Thyroid gland (tissue), 4 donors: ENCODE results near the gene SHROOM2. TPM values are rescaled to one million over a fixed set of nuclear protein-coding genes. Genes with fewer than 3 reads are reported as not detected.

Experiments
- DNase-seq, 2 donors: peaks; one replicate each; pipeline ENCODE4 v3.0.0-alpha.2; 2019
- H3K27ac ChIP-seq, 3 donors: fragments of 200-600 bp; sonication (generic); 1 replicate in 2 of 3; 2 replicates in 1 of 3; pipeline ENCODE4 v1.5.1; 2016 to 2019; ENCODE audit warnings: mild to moderate bottlenecking in 1 of 3, moderate library complexity in 1 of 3
- H3K27me3 ChIP-seq: fragments of 200-600 bp; sonication (generic); one replicate; pipeline ENCODE4 v1.5.1; 2019
- H3K36me3 ChIP-seq, 2 donors: fragments of 200-600 bp; sonication (generic); one replicate each; pipeline ENCODE4 v1.5.1; 2016 to 2019
- H3K4me1 ChIP-seq, 2 donors: fragments of 200-600 bp; sonication (generic); one replicate each; pipeline ENCODE4 v1.5.1; 2017 to 2019
- H3K4me3 ChIP-seq, 3 donors: fragments of 200-600 bp; sonication (generic); replicated peaks in 1 of 3; 1 replicate in 2 of 3; 2 replicates in 1 of 3; pipeline ENCODE4 v1.5.1; 2016; ENCODE audit warnings: mild to moderate bottlenecking in 1 of 3
- H3K9me3 ChIP-seq: fragments of 200-600 bp; sonication (generic); one replicate; pipeline ENCODE4 v1.5.1; 2017
- CTCF ChIP-seq, 6 experiments: fragments of 200-600 bp in 3 of 6; fragments of 450-650 bp in 3 of 6; sonication (generic) in 3 of 6; IDR thresholded peaks; one replicate each; pipeline ENCODE4 v1.5.1; 2016 to 2019; ENCODE audit warnings: antibody characterized with exemption in 6 of 6, mild to moderate bottlenecking in 2 of 6, inconsistent platforms in 1 of 6, moderate library complexity in 1 of 6
- POLR2A ChIP-seq, 2 donors: fragments of 450-650 bp; IDR thresholded peaks; one replicate each; pipeline ENCODE4 v1.6.1; 2017; ENCODE audit warnings: antibody characterized with exemption in 2 of 2, mild to moderate bottlenecking in 2 of 2, moderate library complexity in 1 of 2
- WGBS, 2 donors: methylation state at CpG; one replicate each; pipeline ENCODE4 v1.1.5; 2017; 5-methylcytosine and 5-hydroxymethylcytosine counted together
- intact Hi-C: fragments of 100-400 bp; cut with DNase I; formaldehyde crosslinking; loops from one replicate; pipeline ENCODE4 v1.15.1; 2023
- total RNA-seq, 4 donors: library from RNA; depleted of rRNA; stranded (reverse); fragments of >200 nt; gene quantifications; one replicate each; pipeline ENCODE4 v1.2.3, GENCODE V29; 2016

Gene SHROOM2
- total RNA-seq, 4 donors from 2014 or later, result 2.8 to 16.5 (median 6.1) TPM

- DNase-seq, result no peak
- Histone ChIP-seq H3K27ac (no peak overlapping the region), H3K4me3 (no peak overlapping the region), H3K9me3 (no peaks in the 10 kb centered on the region), H3K4me1 (no peaks in the 10 kb centered on the region), H3K36me3 (no peaks in the 10 kb centered on the region), H3K27me3 (no peaks in the 10 kb centered on the region)
- 83 to 90% methylated on average over 4 to 11 of the region's 11 CpGs for WGBS, 2 donors
- TF ChIP-seq POLR2A (IDR thresholded peaks at IDR 0.05) (no peak), CTCF (IDR thresholded peaks at IDR 0.05) (no peak)
- intact Hi-C loops, result no loop called here
Measured at GRCh38 chrX:9887659-9888297, 101.5 kb downstream of the SHROOM2 start.

GRCh38 chrX:9888953-9889470 lies 102.8 kb downstream of the SHROOM2 start:
- no peak for TF ChIP-seq POLR2A (IDR thresholded peaks at IDR 0.05)
- no peak for TF ChIP-seq CTCF (IDR thresholded peaks at IDR 0.05)
- no peak overlapping the region for H3K4me3 ChIP-seq
- no peaks in the 10 kb centered on the region for H3K36me3 ChIP-seq
- 88 to 92% methylated on average over 6 of the region's 6 CpGs for WGBS, 2 donors
- no peak for DNase-seq
- H3K9me3 ChIP-seq, result no peaks in the 10 kb centered on the region
- intact Hi-C loops, result no loop called here
- no peak overlapping the region for H3K27ac ChIP-seq
- H3K4me1 ChIP-seq, result no peaks in the 10 kb centered on the region
- H3K27me3 ChIP-seq, result no peaks in the 10 kb centered on the region

GRCh38 chrX:9890681-9891091 lies 104.5 kb downstream of the SHROOM2 start:
- Histone ChIP-seq H3K4me3 (no peak overlapping the region), H3K27ac (no peak overlapping the region), H3K36me3 (no peaks in the 10 kb centered on the region), H3K27me3 (no peaks in the 10 kb centered on the region), H3K9me3 (no peaks in the 10 kb centered on the region), H3K4me1 (no peaks in the 10 kb centered on the region)
- no peak for TF ChIP-seq POLR2A (IDR thresholded peaks at IDR 0.05)
- no peak for TF ChIP-seq CTCF (IDR thresholded peaks at IDR 0.05)
- no peak for DNase-seq
- WGBS, 2 donors, result 60 to 82% methylated on average over 3 to 18 of the region's 24 CpGs
- intact Hi-C loops, result no loop called here

- no peak for DNase-seq
- Histone ChIP-seq H3K27me3 (no peaks in the 10 kb centered on the region), H3K4me3 (no peak overlapping the region), H3K36me3 (no peaks in the 10 kb centered on the region), H3K9me3 (no peaks in the 10 kb centered on the region), H3K27ac (no peak overlapping the region), H3K4me1 (no peaks in the 10 kb centered on the region)
- no CpG with 5 or more reads among the region's 36 CpGs for WGBS, 2 donors
- TF ChIP-seq CTCF (IDR thresholded peaks at IDR 0.05), result no peak
- TF ChIP-seq POLR2A (IDR thresholded peaks at IDR 0.05), result no peak
- intact Hi-C loops, result no loop called here
Measured at GRCh38 chrX:9895225-9895912, 109.1 kb downstream of the SHROOM2 start.

GRCh38 chrX:9897761-9898161 lies 111.5 kb downstream of the SHROOM2 start:
- no peaks in the 10 kb centered on the region for H3K36me3 ChIP-seq
- 77 to 79% methylated on average over 6 of the region's 6 CpGs for WGBS, 2 donors
- H3K9me3 ChIP-seq, result no peaks in the 10 kb centered on the region
- no peaks in the 10 kb centered on the region for H3K4me1 ChIP-seq
- no peak for TF ChIP-seq POLR2A (IDR thresholded peaks at IDR 0.05)
- TF ChIP-seq CTCF (IDR thresholded peaks at IDR 0.05), result no peak
- no peak for DNase-seq
- H3K4me3 ChIP-seq, result no peak overlapping the region
- intact Hi-C loops, result no loop called here
- H3K27ac ChIP-seq, result no peak overlapping the region
- H3K27me3 ChIP-seq, result no peaks in the 10 kb centered on the region
